CD4-positive, alpha-beta T cell (primary cell): ENCODE results near the gene IGFBP4. TPM values are rescaled to one million over a fixed set of nuclear protein-coding genes. Genes with fewer than 3 reads are reported as not detected.

Experiments used
- ATAC-seq: fragments of 200-7000 bp; cut with Tn5 transposase; one replicate; pipeline ENCODE4 v1.10.0; 2022; ENCODE audit warnings: mild to moderate bottlenecking; ENCODE audit not compliant: poor library complexity
- CTCF ChIA-PET: fragments of 350-600 bp; sonication (Branson Sonifier 250); formaldehyde crosslinking; loops from one replicate; lab custom pipeline; 2021; ENCODE audit warnings: antibody characterized with exemption, inconsistent platforms; lab: Charles Lee
- POLR2A ChIA-PET: fragments of 350-600 bp; sonication (Branson Sonifier 250); formaldehyde crosslinking; loops from one replicate; lab custom pipeline; 2021; ENCODE audit warnings: antibody characterized with exemption, inconsistent platforms; lab: Charles Lee
- DNase-seq, 14 experiments: peaks; one replicate each; pipeline ENCODE4 v3.0.0-alpha.2; 2013 to 2020; ENCODE audit warnings: mixed read lengths in 2 of 14
- H3K27ac ChIP-seq, 2 donors: one replicate each; pipeline versions ENCODE4 v1.5.1 to v1.7.0; 2013; ENCODE audit warnings: low read length in 2 of 2, low read depth in 1 of 2, mild to moderate bottlenecking in 1 of 2
- H3K27me3 ChIP-seq, 2 experiments: 1 replicate in 1 of 2; 2 replicates in 1 of 2; pipeline versions ENCODE4 v1.6.1 to v1.7.0; 2013; ENCODE audit warnings: low read length in 2 of 2, control low read depth in 1 of 2, mild to moderate bottlenecking in 1 of 2, moderate library complexity in 1 of 2; ENCODE audit not compliant: insufficient read depth in 2 of 2, control insufficient read depth in 1 of 2
- H3K36me3 ChIP-seq: one replicate; pipeline ENCODE4 v1.6.1; 2013; ENCODE audit warnings: low read length, control low read depth; ENCODE audit not compliant: insufficient read depth
- H3K4me1 ChIP-seq: one replicate; pipeline ENCODE4 v1.6.1; 2013; ENCODE audit warnings: low read length, control low read depth; ENCODE audit not compliant: insufficient read depth
- H3K4me3 ChIP-seq: one replicate; pipeline ENCODE4 v1.5.1; 2013; ENCODE audit warnings: mild to moderate bottlenecking, low read length, moderate library complexity
- H3K9me3 ChIP-seq, 2 experiments: 1 replicate in 1 of 2; 2 replicates in 1 of 2; pipeline versions ENCODE4 v1.6.1 to v1.7.0; 2013; ENCODE audit warnings: low read length in 2 of 2, mild to moderate bottlenecking in 2 of 2, control low read depth in 1 of 2, moderate library complexity in 1 of 2; ENCODE audit not compliant: control insufficient read depth in 1 of 2, insufficient read depth in 1 of 2
- H3K27ac Mint-ChIP-seq: one replicate; pipeline ENCODE4 v1.8.0; 2020; ENCODE audit warnings: mixed read lengths
- H3K27me3 Mint-ChIP-seq: one replicate; pipeline ENCODE4 v1.8.0; 2021; ENCODE audit warnings: mixed read lengths
- H3K36me3 Mint-ChIP-seq: one replicate; pipeline ENCODE4 v1.8.0; 2021; ENCODE audit warnings: low read depth, mixed read lengths
- H3K4me1 Mint-ChIP-seq: one replicate; pipeline ENCODE4 v1.8.0; 2021; ENCODE audit warnings: low read depth, mixed read lengths
- H3K4me3 Mint-ChIP-seq: one replicate; pipeline ENCODE4 v1.8.0; 2020; ENCODE audit warnings: mild to moderate bottlenecking, mixed read lengths
- H3K9me3 Mint-ChIP-seq: one replicate; pipeline ENCODE4 v1.8.0; 2020; ENCODE audit warnings: mixed read lengths
- intact Hi-C, 2 experiments: fragments of 100-400 bp; cut with DNase I in 1 of 2; cut with micrococcal nuclease in 1 of 2; formaldehyde crosslinking; loops; one replicate each; pipeline versions ENCODE4 v1.15.1 to v1.9.0; 2023 to 2025; cut with DNase I, micrococcal nuclease
- total RNA-seq, 174 experiments: library from RNA in 2 of 174; stranded (reverse) in 2 of 174; gene quantifications; one replicate each; pipeline ENCODE4 v1.2.3 and lab custom pipeline; 2021 to 2026
- TF ChIP-seq, protein P1 (sequence below): fragments of 200-600 bp; IDR thresholded peaks from one replicate; pipeline ENCODE4 v1.8.0; 2022; ENCODE audit warnings: antibody characterized with exemption, mild to moderate bottlenecking

IGFBP4 gene
- total RNA-seq, 2 experiments from 2014 or later = 2.5 to 2.6 TPM

DNA sequence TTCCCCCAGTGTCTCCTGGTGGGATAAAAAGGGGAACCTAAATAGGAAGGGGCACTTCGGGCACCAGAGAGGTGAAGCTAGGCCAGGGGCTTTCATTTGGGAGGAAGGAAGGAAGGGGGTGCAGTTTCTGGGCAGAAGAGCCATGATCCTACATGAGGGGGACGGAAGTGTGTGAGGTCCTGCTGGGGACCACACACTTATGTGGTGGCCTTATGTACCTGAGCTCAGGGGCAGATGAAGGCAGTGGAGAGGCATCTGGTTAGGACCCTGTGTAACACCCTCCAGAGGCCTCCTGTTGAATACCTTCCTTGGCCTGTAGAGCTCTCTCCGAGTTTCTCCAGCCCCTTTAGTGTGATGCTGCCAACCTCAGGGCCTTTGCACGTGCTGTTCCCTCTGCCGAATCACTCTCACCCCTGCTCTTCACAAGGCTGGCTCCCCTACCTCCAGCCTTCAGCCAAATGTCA is 21.2 kb downstream of the IGFBP4 start:
- no peaks in the 10 kb centered on the region for H3K9me3 ChIP-seq
- intact Hi-C loops = no loop called here
- Mint-ChIP-seq H3K36me3 (no peaks in the 10 kb centered on the region), H3K4me1 (no peaks in the 10 kb centered on the region), H3K27ac (no peak overlapping the region), H3K9me3 (no peaks in the 10 kb centered on the region), H3K4me3 (no peak overlapping the region), H3K27me3 (no peaks in the 10 kb centered on the region)
- ChIA-PET CTCF (interaction anchor here (1.4 kb wide), 1 partner anchor 11 kb away, joined by 4 read pairs; no protein-coding TSS in a partner anchor), POLR2A (interaction anchor here (1.1 kb wide), 1 partner anchor 147 kb away, joined by 3 read pairs; no protein-coding TSS in a partner anchor)
- no peak overlapping the region for H3K4me3 ChIP-seq
- H3K27ac ChIP-seq = no peak overlapping the region
- H3K27me3 ChIP-seq = no peaks in the 10 kb centered on the region
- no peak for ATAC-seq
- H3K4me1 ChIP-seq = no peaks in the 10 kb centered on the region
- no peaks in the 10 kb centered on the region for H3K36me3 ChIP-seq
- TF ChIP-seq, protein P1, sequence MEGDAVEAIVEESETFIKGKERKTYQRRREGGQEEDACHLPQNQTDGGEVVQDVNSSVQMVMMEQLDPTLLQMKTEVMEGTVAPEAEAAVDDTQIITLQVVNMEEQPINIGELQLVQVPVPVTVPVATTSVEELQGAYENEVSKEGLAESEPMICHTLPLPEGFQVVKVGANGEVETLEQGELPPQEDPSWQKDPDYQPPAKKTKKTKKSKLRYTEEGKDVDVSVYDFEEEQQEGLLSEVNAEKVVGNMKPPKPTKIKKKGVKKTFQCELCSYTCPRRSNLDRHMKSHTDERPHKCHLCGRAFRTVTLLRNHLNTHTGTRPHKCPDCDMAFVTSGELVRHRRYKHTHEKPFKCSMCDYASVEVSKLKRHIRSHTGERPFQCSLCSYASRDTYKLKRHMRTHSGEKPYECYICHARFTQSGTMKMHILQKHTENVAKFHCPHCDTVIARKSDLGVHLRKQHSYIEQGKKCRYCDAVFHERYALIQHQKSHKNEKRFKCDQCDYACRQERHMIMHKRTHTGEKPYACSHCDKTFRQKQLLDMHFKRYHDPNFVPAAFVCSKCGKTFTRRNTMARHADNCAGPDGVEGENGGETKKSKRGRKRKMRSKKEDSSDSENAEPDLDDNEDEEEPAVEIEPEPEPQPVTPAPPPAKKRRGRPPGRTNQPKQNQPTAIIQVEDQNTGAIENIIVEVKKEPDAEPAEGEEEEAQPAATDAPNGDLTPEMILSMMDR = no peak
- DNase-seq = no peak

DNA sequence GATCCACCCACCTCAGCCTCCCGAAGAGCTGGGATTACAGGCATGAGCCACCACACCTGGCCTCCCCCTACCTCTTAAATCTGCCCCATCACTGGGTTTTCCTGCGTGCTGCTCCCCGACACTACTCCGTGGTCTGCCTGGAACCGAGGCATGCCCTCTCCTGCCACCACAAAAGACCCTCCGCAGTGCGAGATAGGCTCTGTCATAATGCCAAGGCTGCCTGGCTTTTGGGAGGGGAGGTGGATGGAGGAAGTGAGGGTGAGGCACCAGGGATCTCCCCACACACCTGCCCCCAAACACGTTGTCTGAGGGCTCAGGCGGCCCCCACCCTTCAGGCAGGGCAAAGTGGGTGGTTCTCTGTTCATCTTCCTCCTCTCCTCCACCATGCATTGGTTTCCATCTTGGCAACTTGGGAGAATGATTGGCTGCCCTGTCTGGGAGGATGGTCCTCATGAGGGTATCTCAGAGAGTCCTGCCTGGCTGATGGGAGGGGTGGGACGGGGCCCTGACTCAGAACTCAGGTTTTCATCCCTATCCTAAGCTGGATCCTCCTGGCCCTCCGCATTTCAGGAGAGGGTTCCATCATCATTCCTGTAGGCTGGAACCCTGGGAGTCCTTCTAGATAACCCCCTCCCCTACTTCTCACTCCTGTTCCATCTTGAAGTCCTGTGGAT is 23.2 kb downstream of the IGFBP4 start:
- Mint-ChIP-seq H3K27ac (no peak overlapping the region), H3K4me1 (no peaks in the 10 kb centered on the region), H3K4me3 (no peak overlapping the region), H3K36me3 (no peaks in the 10 kb centered on the region), H3K9me3 (no peaks in the 10 kb centered on the region), H3K27me3 (no peaks in the 10 kb centered on the region)
- intact Hi-C loops = no loop called here
- H3K36me3 ChIP-seq = no peaks in the 10 kb centered on the region
- no peaks in the 10 kb centered on the region for H3K27me3 ChIP-seq
- H3K27ac ChIP-seq = no peak overlapping the region
- TF ChIP-seq, protein P1 = no peak
- no peaks in the 10 kb centered on the region for H3K9me3 ChIP-seq
- ChIA-PET POLR2A (no interaction called here), CTCF (no interaction called here)
- H3K4me3 ChIP-seq = no peak overlapping the region
- DNase-seq (no peak), ATAC-seq (no peak)
- peaks cover 2% of the 10 kb centered on the region for H3K4me1 ChIP-seq

DNA sequence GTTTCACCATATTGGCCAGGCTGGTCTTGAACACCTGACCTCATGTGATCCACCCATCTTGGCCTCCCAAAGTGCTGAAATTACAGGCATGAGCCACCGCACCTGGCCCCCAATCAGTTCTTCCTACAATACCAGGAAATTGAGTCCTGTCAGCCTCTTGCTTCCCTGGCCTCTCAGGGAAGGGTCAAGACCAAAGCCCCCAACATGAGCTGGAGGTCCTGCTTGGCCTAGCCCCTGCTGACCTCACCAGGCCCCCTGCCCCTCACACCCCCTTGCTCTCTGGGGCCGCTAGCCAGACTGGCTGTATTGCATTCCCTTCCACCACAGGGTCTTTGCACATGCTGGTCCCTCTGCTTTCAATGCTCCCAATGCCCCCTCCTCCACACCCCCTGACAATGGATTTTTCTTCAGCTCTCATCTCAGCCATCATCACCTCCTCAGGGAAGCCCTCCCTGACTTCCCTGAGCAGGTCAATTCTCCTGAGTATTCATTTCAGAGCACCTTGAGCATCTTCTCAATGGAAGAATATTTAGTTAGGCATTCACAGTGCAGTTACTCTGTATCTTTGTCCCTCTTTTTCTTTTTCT is 24.1 kb downstream of the IGFBP4 start:
- CTCF ChIA-PET = no interaction called here
- Histone ChIP-seq H3K27ac (no peak overlapping the region), H3K9me3 (no peaks in the 10 kb centered on the region), H3K27me3 (no peaks in the 10 kb centered on the region), H3K36me3 (no peaks in the 10 kb centered on the region), H3K4me3 (no peak overlapping the region), H3K4me1 (peaks cover 2% of the 10 kb centered on the region)
- POLR2A ChIA-PET = interaction anchor here (0.9 kb wide), 1 partner anchor 87 kb away, joined by 3 read pairs; no protein-coding TSS in a partner anchor
- DNase-seq = no peak
- no peaks in the 10 kb centered on the region for H3K9me3 Mint-ChIP-seq
- intact Hi-C loops = no loop called here
- no peaks in the 10 kb centered on the region for H3K36me3 Mint-ChIP-seq
- no peaks in the 10 kb centered on the region for H3K4me1 Mint-ChIP-seq
- no peak overlapping the region for H3K4me3 Mint-ChIP-seq
- H3K27me3 Mint-ChIP-seq = no peaks in the 10 kb centered on the region
- H3K27ac Mint-ChIP-seq = no peak overlapping the region
- TF ChIP-seq, protein P1 = no peak
- no peak for ATAC-seq
